UCSD-AML1 (cell line): Measurements from ENCODE around the gene CSGALNACT2.

Source experiments
- DNase-seq: peaks from one replicate; lab custom pipeline; 2025; ENCODE audit not compliant: unreplicated experiment; lab: John Stamatoyannopoulos, UW

Gene CSGALNACT2

GRCh38 chr10:43226851-43227845 lies 88.9 kb downstream of the CSGALNACT2 start:
- DNase-seq = no peak

DNA sequence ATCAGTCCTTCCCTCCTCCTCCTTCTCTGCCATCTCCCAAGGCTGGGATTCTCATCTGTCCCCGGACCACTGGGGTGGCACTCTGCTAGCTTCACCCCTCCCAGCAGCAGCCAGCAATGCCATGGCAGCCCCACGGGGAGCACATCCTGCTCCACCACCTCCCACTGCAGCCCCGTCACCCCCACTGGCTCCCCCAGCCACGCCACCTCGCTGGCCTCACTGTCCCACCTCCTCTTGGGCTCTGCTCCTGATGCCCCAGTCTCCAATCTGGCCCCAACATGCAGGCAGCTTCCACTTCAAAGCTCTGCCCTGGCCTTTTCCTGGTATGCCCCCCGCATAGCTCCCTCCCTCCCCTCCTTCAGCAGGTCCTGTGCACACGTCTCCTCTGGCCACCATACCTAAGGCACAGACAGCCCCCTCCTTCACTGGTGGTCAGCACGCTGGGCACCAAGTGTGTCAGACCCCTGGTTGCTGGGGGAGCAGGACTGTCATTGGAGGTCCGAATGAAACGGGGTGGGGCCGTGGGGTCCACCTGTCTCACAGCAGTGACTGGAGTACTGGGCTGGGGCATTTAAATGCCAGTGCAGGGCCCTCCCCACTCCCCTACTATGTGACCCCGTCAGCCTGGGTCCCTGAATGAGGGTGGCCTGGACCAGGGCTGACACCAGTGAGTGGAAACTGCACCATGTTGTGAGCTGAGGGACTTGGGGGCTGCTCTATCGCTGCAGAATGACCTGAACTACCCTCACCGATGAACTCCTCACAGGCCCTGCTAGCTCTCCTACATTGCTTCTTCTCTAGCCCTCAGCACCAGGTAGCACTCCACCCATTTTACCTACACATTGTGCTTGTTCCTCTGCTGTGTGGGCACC lies 89.9 kb downstream of the CSGALNACT2 start:
- no peak for DNase-seq

DNA sequence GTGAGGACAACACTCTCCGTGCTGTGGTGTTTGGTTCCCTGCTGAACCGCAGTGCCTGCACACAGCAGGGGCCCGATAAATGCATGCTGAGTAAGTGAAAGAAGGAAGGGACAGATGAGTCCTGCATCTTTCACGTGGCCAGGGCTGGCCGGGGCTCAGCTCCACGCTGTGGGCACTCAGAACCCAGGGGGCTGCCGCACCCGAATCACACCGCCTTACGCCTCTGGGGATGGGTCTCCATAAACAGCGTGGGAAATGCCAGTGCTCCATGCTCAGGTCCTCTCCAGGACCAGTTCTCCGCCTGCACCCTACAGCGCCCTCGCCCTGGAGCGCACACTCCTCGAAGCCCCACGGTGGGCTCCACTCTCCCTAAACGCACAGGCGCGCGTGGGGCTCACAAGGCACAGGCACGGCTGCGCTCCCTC lies 90.5 kb downstream of the CSGALNACT2 start:
- DNase-seq = no peak

DNA sequence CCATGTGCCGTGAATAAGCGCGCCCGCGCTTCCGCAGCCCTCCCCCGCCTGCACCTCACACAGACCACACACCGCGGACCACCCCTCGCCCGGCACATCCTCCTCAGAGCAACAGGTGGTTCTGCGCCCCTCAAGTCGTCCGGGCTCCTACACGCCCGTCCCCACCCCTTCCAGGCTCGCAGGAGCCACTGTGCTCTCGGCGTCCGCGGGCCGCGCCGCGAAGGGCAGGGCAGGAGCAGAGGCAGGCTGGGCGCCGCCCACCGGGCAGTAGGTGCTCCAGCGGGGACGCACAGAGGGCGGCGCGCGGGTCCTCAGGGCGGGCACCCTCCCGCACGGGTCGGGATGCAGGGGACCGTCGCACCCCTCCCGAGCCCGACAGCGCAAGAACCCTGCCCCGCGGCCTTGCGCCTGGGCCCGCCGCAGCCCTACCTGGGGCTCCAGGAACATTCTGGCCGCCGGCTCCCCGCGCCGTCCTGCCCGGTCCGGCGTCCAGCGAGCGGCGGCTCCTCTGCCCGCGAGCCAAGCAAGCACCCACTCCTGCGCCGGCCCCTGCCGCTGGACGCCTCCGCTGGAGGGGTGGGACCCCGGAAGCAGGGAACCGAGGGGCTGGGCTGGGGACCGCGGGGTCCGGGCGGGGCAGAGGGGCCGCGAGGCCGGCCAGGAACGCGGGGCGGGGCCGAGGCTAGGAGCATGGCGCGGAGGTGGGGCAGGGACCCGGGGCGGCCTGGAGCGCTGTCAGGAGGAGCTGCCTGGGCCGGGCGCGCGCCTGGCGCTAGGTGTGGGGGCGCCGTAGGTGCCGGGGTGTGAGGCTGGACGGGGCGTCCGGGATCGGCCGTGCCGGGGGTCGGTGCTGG lies 91.2 kb downstream of the CSGALNACT2 start:
- DNase-seq = no peak

DNA sequence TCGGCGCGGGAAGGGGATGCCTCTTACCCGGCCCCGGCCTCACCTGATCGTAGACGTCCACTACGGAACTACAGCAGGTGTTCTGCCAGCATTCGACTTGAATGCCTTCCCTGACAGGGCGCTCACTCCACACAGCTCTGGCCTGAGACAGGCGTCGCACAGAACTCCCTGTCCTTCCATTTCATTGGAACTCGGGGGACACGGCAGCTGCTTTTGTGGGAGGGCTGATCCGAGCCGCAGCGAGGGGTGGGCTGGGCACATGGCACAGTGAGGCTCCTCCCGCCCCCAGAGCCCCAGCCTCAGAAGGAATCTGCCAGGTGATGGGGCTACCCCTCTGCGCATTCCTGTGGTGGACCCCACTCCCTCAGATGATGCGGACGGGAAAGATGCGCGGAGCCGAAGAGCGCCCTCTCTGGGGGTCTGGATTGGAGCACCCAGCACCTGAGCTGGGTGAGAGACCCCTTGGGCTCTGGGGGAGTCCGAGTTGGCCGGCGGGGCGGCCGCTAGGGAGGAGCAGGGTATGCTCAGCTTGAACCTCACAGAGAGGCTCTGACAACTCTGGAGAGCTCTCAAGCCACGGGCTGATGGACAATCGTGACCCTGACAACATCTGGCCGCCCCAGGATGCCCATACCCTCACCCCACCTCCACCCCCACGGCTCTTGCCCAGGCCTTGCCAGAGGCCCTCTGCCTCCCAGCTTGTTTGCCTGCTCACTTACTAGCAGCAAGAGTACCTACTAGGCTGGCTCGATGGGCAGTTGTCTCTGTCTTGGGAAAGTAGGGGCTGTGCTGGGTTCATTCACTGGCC lies 92.1 kb downstream of the CSGALNACT2 start:
- no peak for DNase-seq

DNA sequence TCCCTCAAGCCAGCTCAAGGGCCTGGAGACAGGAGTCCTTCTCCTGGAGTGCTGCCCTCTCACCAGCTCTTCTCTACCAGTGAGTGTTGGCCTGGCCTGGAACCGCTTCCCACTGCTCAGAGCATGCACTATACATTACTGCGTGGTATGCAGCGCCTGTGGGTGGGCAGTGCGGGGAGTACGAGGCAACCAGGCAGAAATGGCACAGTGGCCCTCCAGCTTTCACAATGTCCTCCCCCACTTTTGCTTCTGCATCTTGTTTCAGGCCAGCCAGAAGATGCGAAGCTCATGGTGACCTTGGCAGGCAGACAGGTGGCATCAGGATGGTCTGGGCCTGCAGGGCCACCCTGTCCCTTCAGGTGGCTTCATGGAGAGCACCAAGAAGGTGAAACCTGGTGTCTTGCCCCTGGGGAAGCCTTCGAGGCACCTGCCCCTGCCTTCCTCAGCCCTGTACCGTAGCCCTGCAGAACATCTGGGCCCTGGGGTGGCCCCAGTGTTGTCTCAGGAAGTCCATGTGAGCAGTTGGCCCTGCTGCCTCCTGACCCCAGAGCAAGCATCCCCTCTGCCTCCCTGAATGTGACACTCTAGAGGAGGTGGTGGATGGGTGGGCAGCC lies 92.8 kb downstream of the CSGALNACT2 start:
- no peak for DNase-seq

GRCh38 chr10:43231523-43232078 lies 93.4 kb downstream of the CSGALNACT2 start:
- no peak for DNase-seq

DNA sequence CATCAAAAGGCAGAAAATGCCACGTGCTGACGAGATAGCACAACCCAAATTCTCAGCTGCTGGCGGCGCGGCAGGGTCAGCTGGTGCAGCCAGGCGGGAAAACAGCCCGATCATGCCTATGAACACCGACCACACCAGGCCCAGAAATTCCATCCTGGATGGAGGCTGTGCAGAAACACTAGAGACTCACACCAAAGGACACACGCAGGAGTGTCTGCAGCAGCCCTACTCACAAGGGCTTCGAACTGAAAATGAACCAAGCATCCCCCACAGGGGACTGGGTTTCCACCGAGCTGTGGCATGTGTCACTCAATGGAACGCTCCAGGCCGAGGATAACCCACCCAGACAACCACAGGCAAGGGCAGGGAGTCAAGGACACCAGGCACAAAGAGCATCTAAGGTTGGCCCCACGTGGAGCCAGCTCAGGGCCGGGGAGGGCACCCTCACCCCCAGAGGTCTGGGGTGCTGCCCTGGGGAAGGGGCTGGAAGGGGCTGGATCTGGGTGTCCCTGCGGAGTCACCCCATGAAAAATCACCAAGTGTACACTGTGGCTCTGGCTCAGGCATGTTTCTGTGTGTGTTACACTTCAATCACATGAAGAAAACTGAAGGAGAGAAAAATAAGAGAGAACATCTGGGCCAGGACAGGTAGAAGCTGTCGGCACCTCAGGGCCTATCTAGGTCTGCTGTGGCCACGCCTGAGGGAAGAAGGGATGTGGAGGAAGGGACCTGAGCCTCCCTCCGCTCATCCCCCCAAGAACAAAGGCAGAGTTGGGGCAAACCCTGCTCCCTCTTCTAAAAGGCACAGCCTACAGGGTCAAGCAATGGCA lies 95.6 kb downstream of the CSGALNACT2 start:
- no peak for DNase-seq

DNA sequence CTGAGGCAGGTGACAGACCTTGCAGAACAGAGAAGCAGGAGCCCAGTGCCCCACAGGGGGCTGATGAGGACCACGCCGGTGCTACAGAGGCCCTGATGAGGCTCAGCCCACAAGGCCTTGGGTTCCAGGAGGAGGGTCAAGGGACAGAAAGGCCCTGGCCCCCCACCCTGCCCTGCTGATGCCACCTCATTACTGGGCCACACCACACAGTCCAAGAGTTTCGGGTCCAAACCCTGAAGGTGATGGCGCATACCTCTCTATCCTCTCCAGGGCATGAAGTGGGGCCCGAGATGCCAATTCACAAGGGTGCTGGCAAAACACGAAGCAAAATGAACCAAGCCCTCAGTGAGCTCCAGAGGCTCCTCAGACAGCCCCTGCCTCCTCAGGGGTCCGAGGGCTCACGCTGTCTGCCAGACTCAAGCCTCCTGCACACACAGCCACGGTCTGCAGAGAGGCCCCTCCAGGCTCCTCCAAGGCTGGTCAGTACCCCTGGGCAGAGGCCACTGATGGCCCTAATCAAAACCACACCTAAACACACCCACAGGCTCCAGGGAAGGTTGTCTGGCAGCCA lies 96.3 kb downstream of the CSGALNACT2 start:
- DNase-seq = no peak
